ENCODE data around the gene C1GALT1.
"Not testable (repeated sequence)": the region's sequence is repeated elsewhere in the genome, so short reads cannot be mapped to it uniquely, and the experiment has no call there.

Gene C1GALT1

DNA sequence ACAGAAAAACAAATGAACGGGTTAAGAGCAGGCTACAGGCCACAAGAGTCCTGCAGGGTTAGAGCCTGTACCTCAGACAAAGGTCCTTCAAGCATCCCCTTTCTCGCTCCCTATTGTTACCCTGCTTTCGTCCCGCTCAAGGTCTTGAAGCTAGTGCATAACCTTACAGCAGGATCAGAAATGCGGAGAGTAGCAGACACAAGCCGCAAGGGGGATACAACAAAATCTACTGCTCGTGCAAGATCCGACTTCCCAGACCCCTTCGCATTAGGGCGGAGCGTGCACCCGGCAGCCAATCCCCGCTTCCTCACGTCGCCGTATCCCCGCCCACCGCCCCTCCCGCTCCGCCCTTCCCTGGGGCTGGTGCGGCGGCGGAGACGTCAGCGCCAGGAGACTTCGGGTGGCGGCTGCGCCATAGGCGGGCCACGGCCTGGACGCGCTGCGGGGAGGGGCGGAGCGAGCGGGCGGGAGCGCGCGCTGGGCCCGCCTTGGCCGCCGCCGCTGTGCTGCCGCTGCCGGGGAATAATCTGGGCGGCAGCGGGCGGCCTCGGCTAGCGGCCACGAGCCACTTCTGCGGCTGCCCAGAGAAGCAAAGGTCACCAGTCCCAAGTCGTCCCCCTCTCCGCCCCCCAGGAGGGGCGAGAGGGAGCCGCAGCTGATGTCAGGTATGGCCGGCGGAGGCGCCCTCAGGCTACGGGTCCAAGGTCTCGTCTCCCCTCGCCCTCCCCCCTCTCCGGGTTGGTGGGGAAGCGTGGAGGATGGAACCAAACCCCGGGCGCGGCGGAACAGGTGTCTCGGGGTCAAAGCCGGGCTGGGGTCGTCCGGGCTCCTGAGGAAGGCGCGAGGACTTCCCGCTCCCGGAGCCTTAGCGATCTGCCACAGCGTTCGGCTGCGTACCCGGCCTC, at the start of gene C1GALT1:
Gene C1GALT1 (plus strand): TSS at position 389 of the 905 bp plus-strand sequence. CDS start 51,776 bp downstream, outside the sequence.
- peak; percentile 98 for DNase-seq (ENCODE audit: low spot score)

DNA sequence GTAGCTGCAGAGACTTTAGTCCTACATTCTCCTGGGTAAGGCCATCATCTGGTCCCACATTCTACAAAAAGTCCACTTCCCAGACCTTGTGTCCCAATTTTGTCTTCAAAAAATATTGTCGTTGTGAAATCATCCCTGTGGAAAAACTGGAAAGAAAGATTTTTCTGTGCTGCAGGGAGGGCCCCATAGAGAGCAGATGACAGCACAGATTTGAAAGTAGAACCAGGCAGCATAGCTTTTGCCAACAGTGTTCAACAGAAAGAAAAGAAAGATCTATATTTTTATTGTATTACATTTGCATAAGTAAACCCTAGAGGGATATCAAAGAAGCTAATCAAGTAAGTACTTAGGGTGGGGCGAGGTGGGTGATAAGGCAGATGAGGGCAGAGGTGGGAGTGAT, 48.3 kb upstream of the C1GALT1 start:
- DNase-seq (ENCODE audit: low spot score), result no peak

DNA sequence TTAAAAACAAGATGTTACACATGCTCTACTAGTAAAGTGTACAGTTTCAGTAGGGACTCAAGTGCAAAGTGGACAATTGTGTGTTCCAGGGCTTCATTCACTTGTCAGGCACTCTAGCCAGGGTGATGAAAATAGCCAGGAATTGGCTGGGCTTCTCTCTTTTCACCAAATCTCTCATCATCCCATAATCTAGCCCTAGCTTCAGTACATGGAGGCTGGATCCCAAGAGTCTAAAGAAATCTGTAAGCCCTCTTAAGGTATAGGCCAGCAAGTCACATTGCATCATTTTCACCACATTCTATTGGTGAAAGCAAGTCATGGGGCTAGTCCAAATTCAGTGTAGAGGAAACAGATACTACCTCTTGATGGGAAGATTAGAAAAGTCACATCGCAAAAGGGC, 47.3 kb upstream of the C1GALT1 start:
- no peak for DNase-seq (ENCODE audit: low spot score)

DNA sequence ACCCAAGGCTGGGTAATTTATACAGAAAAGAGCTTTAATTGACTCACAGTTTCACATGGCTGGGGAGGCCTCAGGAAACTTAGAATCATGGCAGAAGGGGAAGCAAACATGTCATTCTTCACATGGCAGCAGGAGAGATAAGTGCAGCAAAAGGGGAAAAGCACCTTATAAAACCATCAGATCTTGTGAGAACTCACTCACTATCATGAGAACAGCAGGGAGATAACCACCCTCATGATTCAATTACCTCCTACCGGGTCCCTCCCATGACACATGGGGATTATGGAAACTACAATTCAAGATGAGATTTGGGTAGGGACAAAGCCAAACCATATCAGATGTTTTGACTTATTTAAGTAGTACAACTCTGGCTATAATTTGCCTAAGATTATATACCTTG, 46.4 kb upstream of the C1GALT1 start:
- DNase-seq (ENCODE audit: low spot score), result not testable (repeated sequence)

DNA sequence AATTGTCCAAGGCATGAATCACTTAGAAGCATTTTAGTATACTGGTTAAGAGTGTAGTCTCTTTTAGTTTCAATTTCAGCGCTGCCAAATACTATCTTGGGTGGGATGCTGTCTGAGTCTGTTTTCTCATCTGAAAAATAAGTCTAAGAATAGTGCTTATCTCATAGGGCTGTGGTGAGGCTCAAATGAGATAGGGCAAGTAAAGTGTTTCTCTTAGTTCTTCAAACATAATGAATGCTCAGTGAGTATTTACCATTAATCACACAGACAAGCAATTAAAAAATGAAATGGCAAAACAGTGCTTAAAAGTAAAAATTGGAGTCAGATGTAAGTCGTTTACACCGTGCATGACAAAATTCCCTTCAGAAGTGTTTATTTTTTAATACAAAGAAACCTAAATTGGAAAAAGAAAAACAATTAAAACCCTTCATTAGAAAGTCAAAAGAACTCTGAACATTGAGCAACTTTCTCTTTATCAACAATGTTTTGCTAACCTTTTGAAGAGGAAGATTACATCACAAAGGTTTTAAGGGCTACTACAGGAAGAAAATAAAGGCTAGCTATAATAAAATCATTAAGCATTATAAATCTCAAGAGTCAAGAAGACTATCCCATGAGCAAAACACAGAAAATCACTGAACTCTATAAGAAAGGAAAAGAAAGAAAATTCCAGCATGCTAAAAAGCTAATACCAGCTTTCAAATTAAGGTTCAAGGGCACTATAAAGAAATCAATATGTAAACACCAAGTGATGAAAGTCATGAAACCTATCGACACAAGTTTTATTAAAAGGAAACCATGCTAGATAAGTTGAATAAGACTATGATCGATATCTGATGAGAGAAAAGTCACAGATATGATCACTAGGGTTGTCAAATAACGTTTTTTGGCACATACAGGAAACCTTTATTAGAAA, 45.6 kb upstream of the C1GALT1 start:
- no peak for DNase-seq (ENCODE audit: low spot score)

DNA sequence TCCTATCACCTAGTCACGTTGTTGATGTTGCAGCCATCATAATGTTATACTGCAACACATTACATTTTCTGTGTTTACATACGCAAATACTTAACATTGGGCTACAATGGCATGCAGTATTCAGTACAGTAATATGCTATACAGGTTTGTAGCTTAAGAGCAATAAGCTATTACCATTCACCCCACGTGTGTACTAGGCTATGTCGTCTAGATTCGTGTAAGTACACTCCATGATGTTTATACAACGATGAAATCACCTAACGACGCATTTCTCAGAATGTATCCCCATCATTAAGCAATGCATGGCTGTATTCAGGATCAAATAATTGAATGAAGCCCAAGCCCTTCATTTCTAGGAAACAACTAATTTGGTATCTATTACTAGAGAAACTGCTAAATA, 43.4 kb upstream of the C1GALT1 start:
- no peak for DNase-seq (ENCODE audit: low spot score)

DNA sequence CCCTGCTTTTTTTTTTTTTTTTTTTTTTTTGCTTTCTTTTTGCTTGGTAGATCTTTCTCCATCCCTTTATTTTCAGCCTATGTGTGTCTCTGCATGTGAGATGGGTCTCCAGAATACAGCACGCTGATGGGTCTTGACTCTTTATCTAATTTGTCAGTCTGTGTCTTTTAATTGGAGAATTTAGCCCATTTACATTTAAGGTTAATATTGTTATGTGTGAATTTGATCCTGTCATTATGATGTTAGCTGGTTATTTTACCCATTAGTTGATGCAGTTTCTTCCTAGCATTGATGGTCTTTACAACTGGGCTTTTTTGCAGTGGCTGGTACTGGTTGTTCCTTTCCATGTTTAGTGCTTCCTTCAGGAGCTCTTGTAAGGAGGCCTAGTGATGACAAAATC, 38.9 kb upstream of the C1GALT1 start:
- DNase-seq (ENCODE audit: low spot score), result not testable (repeated sequence)

DNA sequence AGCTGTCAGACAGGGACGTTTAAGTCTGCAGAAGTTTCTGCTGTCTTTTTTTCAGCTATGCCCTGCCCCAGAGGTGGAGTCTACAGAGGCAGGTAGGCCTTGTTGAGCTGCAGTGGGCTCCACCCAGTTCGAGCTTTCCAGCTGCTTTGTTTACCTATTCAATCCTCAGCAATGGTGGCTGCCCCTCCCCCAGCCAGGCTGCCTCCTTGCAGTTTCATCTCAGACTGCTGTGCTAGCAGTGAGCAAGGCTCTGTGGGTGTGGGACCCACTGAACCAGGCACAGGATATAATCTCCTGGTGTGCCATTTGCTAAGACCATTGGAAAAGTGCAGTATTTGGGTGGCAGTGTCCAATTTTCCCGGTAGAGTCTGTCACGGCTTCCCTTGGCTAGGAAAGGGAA, 37.2 kb upstream of the C1GALT1 start:
- not testable (repeated sequence) for DNase-seq (ENCODE audit: low spot score)

DNA sequence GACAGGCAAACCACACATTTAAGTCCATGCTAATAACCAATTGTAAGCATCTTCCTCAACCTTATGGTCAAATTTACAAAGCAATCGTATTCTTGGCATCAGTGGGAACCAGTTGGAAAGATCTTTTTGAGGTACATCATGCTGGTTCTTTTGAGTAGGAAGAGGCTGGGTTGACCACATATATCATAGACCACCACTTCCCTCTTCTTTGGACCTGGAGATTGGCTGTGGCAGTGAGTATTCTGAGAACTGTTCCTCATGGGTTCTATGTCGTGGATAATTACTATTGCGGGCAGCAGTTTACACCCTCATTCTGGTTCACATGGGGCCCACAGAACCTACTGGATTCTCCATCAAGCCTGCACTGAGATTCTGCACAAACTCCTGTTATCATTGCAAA, 35.5 kb upstream of the C1GALT1 start:
- no peak for DNase-seq (ENCODE audit: low spot score)

DNA sequence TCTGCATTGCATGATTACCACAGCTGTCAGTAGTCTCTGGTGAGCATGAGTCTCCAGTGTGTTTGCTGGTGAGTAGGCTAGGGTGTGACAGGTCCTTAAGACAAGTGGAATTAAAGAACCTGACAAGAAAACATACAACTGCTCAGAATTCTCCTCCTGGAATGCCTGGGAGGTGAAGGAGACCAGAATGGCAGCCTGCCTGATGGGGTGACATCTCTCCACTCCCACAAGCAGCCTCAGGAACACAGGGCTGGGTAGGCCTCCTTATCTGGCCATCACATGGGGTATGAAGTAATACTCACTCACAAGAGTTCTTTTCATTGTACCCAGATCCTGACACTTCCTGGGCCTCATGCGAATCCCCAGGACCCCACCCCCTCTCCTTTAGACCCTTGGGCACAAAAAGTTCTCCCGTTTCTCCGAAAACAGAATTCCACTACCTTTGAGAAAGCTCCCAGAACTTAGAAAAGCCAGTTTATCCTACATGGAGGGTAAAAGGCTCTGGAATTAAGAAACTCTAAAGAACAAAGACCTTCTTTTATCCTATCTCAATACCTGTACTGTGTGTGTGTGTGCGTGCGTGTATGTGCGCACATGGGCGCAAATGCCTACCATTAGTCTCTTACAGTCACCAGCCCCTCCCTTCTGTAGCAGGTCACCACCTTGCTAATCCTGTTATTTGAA, 33.4 kb upstream of the C1GALT1 start:
- no peak for DNase-seq (ENCODE audit: low spot score)

DNA sequence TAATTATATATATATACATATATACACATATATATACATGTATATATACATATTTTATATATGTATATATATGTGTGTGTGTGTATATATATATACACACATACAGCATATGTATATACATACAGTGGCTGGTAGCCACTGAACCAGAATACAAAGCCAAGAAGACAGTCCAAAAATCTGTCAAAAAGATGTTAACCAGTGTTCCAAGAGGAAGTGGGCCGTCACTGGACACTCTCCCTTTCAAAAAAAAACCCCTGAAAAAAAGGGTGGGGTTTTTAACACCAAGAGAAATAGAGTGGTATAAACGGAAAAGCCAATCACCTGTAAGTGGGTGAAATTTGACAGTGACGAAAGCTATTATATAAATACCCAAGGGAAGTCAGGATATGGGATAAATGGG, 31.1 kb upstream of the C1GALT1 start:
- DNase-seq (ENCODE audit: low spot score), result no peak

DNA sequence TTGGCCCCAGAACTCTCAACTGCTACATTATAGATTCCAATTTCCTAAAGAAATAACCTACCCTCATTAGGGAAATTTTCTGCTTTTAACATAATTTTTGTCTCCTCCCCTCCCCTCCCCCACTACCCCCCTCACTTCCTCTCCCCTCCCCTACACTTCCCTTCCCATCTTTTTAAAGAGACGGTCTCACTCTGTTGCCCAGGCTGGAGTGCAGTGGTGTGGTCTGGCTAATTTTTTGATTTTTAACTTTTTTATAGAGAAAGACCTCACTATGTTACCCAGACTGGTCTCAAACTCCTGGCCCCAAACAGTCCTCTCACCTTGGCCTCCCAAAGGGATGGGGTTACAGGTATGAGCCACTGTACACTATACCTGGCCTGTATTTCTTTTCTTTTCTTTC, 30.5 kb upstream of the C1GALT1 start:
- DNase-seq (ENCODE audit: low spot score), result no peak

DNA sequence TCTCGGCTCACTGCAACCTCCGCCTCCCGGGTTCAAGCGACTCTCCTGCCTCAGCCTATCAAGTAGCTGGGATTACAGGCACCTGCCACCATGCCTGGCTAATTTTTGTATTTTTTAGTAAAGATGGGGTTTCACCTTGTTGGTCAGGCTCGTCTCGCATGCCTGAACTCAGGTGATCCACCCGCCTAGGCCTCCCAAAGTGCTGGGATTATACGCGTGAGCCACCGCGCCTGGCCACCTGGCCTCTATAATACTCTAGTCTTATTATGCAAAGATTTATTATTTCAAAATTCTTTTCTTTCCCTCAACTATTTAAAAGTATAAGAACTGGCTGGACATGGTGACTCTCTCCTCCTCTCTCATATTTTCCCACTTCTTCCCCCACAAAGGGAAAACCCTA, 30.0 kb upstream of the C1GALT1 start:
- no peak for DNase-seq (ENCODE audit: low spot score)

DNA sequence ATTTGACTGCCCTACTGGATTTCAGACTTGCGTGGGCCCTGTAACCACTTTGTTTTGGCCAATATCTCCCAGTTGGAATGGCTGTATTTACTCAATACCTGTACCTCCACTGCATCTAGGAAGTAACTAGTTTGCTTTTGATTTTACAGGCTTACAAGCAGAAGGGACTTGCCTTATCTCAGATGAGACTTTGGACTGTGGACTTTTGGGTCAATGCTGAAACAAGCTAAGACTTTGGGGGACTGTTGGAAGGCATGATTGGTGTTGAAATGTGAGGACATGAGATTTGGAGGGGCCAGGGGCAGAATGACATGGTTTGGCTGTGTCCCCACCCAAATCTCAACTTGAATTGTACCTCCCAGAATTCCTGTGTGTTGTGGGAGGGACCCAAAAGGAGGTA, 28.0 kb upstream of the C1GALT1 start:
- not testable (repeated sequence) for DNase-seq (ENCODE audit: low spot score)

DNA sequence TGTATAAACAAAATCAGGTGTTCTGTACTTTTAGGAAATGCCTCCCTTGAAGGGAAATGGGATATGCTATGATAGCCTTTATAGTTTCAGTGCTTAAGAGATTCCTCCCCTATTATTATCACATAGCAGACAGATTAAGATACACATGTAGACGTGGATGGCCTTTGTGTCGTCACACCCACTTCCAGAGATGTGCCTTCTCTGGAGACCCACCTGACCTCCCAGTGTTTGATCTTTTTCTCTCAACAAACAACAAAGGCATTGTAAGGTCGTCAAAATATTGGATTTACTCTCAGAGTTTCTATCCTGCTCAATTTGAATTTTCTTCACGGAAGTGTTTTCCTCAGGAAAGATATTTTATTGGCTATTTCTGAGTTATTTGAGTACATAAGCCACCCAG, 25.7 kb upstream of the C1GALT1 start:
- no peak for DNase-seq (ENCODE audit: low spot score)

DNA sequence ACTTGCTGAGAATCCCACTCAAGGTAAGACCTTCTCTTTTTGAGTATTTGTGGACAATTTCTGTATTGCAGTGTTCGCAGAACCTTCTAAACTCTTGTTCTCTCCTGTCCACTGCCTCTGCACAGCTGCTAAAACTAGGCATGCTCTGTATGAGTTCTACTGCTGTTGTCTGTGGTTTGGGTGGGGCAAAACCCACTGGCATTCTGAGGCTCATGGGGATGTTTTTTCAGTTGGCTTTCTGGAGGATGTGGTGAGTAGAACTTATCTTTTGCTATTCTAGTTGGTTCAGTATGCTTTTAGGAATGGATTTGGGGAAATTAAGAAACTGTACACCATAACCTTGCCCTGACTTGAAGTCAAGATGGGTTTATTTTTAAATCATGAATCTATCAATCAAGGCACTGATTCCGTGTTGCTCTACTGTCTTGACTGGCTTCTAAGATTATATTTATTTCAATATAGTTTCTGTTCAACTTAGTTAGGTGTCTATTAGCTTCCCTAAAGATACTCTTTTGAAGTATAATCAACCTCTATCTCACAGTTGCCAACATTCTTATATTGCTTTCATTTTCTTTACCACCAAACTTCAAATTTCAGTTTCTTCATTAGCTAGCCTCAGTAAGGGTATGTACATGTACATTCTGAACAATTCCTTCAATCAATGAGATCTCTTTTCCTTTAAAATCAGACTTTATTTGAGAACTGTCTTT, 25.0 kb upstream of the C1GALT1 start:
- no peak for DNase-seq (ENCODE audit: low spot score)

DNA sequence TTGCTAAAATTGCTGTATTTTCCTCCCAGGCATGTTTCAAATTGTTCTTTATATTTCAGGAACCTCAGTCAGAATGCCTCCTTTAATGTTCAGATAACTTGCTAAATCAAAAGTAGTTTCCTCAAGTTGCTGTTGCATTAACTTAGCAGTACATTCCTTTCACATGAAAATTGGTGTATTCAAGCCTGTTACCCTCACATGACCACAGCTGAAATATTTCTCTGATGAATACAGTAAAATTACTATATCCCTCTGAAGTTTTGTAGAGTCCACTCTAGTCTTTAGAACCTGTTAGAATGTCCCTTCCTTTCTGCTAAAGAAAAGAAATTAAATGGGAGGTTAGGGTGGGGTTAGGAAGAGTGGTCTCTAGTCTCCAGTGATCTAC, 24.5 kb upstream of the C1GALT1 start:
- DNase-seq (ENCODE audit: low spot score), result no peak

DNA sequence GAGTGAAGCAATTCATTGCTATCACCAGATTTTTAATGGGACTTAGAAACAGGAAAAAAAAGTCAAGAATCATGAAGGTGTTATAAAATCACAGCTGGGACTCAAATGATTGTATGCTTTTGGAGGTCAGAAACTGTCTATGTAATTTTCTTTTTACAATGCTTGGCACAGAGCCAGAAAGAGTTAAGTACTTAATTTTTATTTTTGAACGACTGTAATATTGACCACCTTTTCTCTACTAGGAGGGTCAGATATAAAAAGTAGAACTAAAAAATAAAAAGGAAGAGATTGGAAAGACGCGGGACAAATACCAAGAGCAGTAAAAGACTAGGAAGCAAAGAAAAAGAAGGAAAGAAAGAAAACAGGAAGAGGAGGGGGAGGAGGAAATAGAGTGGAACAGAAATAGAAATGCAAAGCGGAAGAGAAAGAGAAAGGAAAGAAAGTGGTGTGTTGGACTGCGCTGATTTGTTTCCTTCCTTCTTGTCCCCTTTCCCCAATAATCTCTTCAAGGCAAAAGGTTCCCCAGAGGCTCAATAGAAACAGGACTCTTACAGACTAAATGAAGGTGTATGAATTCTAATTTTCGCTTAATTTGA, 23.2 kb upstream of the C1GALT1 start:
- DNase-seq (ENCODE audit: low spot score), result no peak

DNA sequence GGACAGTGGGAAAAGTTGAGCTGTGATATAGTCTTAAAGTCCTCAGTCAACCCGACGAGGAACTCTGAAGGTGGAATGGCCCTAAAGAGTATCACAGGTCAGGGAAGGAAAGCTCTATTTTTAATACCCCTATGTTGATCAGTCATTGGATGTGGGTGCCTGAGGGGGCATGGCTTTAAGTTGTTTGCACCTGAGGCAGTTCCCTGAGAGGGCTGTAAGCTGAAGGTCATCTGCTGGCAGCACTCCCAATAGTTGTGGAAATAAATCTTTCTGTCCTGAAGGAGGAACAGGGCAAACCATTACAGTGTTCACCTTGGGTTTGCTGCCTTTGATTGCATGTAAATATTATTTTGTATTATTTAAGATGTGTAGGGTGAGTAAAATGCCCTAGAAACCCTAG, 17.8 kb upstream of the C1GALT1 start:
- no peak for DNase-seq (ENCODE audit: low spot score)

DNA sequence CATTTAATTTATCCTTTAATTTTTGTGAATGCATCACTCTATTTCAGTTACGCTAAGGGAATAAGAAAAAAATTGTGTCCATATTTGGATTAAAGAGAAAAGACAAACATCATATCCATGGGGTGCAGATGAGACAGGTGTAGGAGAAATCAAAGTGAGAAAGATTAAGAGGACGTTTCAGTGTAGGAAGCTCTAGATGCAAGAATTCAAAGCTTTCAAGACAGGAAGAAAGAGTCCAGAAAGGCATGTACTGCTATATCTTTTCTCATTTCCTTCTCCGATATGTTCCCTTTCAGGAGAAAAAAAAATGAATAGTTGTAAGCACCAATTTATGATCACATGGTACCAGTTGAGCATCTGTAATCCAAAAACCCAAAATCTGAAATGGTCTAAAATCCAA, 17.0 kb upstream of the C1GALT1 start:
- DNase-seq (ENCODE audit: low spot score), result no peak

DNA sequence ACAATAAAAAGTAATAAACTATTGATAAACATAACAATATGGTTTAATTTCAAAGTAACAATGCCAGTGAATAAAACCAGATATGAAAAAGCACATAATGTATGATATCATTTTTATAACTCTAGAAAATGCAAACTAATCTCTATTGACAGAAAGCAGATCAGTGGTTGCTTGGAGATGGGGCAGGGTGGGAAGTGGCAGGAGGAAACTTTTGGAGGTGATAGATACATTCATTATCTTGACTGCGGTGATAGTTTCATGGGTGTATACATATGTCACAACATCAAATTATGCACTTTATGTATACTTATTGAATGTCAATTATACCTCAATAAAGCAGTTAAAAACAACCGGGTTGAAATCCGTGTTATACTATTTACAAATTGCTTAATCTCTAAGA, 16.0 kb upstream of the C1GALT1 start:
- DNase-seq (ENCODE audit: low spot score), result no peak

Measured in globus pallidus (tissue), 1 donor.